Eye (tissue), 1 donor: ENCODE data around the gene GRM4.
A peak's percentile ranks its signal among the peaks of the same experiment; 100 is the strongest.
"Not testable (repeated sequence)": the region's sequence is repeated elsewhere in the genome, so short reads cannot be mapped to it uniquely, and the experiment has no call there.

ENCODE experiments used
- DNase-seq: peaks from one replicate; pipeline ENCODE4 v3.0.0-alpha.2; 2015

Gene GRM4

DNA sequence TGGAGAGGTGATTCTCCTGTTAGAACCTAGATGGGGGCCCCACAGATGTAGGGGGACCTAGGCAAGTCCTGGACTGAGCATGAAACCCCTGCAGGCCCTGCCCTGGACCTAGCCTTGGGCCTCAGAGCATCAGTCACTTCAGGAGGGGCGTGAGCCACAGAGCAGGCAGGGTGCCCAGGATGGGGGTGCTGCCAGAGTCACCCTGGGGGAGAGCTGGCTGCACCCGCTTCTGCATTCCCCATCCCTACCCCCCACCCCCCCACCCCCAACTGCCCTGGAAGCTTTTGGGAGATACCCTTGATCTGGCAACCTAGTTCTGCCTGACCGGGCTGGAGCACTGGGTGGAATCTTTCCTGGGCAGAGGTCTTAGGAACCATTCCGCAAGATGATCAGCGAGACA is 125.6 kb downstream of the GRM4 start:
- DNase-seq: no peak

DNA sequence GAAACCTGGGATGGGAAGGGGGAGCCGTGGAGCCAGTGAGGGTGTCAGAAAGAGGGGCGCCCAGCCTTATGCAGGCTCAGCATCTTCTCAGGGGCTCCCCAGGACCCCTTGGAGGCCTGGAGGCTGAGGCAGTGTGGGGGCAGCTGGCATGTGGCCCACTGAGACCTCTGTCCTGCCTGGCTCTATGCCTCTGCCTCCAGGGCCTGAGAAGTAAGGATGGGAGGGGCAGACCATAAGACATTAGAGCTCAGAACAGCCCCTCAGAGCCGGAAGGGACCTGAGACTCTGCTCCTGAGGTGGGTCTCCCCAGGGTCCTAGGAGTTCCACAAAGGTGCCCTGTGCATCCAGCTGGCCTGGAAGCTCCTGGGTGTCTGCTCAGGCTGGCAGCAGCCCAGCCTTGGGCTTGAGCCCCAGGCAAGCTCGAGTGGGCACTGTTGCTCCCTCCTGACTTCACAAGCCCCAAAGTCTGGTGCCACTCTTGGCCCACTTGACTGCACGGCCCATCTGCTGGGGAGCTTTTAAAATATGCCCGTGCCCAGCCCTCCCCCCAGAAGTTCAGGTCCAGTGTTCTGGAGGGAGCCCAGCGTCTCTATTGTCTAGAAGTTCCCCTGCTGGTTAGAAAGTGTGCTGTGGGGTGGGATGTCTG is 126.8 kb downstream of the GRM4 start:
- DNase-seq: no peak

DNA sequence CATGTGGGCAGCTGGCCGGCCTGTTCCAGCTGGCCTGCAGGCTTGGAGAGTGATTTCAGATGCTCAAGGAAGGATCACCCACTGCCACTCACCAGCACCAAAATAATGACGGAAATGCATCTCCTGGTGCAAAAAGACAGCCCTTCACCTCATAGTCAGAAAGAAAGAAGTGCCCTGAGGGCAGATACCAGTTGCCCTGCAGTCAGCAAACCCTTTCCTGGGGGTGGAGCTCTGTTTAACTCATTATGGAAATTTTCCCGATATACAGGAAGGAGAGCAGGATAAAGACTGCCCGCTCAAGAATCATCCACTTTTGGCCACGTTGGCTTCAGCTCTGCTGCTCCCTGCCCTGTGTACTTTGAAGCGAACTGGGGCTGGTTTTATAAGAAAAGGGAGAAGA is 127.9 kb downstream of the GRM4 start:
- no peak for DNase-seq

- no peak for DNase-seq
Observed at GRCh38 chr6:34017106-34017805, 128.6 kb downstream of the GRM4 start.

DNA sequence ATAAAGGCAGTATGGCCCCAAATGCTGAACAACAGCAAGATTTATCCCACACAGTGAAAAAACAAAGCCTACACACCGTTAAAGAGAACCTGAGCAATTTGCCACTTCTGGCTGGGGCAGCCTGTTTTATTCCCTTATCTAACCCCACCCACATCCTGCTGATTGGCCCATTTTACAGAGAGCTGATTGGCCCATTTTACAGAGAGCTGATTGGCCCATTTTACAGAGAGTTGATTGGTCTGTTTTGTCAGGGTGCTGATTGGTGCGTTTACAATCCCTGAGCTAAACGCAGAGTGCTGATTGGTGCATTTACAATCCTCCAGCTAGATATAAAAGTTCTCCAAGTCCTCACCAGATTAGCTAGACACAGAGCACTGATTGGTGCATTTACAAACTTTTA is 129.3 kb downstream of the GRM4 start:
- DNase-seq: not testable (repeated sequence)

DNA sequence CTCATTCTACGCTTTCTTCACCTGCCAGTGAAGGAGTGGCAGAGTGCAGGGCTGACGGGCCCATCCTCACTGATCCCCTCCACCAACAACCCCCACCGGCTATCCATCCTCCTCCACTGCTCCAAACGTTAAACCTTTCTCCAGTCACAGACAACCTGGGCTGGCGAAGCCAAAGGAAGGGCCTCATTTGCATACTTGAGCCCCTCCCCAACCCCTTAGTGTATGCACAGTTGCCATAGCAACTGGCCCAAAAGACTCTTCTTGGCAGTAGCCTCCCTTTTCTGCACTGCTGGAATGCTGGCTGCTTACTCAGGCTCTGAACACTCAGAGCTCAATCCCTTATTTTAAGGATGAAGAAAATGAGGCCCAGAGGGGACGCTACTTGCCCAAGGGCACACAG is 130.3 kb downstream of the GRM4 start:
- DNase-seq: peak; percentile 56

DNA sequence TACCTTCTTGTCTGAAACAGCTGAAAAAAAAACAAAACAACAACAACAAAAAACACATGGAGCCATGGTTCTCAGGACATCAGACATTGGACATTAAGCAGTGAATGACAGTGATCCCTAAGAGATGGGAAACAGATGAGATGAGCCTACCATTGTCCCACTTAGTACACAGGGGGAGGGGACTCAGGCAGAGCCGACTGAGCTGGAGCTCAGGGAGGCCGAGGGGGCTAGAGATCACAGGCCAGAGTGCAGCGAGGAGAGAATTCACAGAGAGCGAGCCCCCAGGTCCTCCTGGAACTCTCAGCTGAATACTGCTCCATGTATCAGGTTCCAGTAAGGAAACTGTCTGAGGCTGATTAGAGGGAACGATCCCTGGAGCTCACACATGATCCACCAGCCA is 134.6 kb downstream of the GRM4 start:
- DNase-seq: no peak

DNA sequence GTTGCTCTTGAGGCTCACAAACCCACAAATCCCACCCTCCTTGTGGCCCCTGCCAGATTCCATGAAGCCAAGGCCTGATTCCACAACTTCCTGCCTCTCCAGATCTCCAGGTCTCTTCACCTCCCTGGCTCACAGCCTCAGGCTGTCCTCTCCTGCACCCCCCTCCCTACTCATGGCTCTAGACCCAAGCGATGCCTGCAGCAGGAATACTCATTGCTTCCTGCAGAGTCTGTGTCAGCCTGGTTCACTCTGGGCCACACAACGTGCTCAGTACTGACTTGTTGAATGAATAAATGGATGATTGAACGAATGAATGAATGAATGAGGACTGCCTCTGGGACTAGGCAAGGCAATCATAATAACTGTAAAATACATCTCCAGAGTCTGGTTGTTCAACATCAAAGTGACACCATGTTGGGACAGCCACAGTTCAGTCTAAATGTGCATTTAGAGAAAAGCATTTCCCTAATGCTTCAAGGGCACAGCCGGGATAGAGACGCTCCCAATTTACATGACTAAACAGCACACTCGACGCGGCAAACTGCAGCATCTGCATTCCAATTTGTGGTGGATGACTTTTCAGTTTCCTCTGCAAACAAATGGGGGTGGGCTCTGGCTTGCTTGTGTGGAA is 139.9 kb downstream of the GRM4 start:
- no peak for DNase-seq

DNA sequence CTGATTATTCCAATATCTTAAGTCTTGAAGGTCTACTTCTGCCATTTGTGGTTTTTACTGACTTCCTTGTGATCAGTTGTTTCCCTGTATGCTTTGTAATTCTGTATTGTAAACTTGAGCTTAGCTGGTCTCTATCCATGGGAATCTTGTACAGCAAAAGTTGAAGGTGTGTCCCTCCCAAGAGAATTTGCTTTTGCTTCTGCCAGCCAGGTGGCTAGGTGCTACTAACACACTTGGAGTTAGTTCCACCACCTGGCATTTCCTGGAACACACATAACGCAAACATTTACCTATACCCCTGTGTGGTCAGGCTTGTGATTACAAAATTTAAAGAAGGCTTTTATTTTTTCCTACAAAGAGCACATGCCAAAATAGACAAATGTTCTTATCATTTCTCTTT is 141.2 kb downstream of the GRM4 start:
- no peak for DNase-seq

GRCh38 chr6:34003962-34004361 is 141.9 kb downstream of the GRM4 start:
- no peak for DNase-seq

GRCh38 chr6:34001706-34002621 is 143.9 kb downstream of the GRM4 start:
- DNase-seq: peak; percentile 44

- no peak for DNase-seq
Observed at GRCh38 chr6:34000281-34000680, 145.6 kb downstream of the GRM4 start.

- DNase-seq: no peak
Observed at GRCh38 chr6:33999567-33999966, 146.3 kb downstream of the GRM4 start.

DNA sequence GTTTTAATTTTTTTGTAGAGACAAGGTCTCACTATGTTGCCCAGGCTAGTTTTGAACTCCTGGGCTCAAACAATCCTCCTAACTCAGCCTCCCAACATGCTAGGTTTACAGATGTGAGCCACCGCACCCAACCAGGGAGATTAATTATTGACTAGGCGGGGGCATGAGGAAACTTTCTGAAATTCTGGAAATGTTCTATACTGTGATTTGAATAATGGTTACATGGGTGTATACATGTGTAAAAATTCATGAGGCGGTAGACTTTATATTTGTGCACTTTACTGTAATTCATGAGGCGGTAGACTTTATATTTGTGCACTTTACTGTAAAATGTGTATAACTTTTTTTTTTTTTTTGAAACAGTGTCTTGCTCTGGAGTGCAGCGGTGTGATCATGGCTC is 147.2 kb downstream of the GRM4 start:
- no peak for DNase-seq

- DNase-seq: no peak
Observed at GRCh38 chr6:33997265-33997664, 148.6 kb downstream of the GRM4 start.

DNA sequence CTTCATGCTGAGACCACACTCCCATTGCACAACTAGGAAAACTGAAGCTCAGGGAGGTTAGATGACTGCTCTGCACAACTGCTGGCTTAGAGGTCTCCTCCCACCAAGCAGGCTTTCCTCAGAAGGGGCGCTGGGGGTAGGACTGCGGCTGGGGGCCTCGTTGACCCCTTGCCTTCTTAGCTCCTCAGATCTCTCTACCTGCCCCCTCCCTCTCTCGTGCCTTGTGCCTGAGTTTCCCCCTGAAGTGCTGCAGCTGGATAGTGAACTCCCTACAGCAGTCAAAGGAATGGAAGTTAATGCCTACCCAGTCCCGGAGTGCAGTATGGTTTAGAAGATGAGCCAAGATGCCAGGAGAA is 149.8 kb downstream of the GRM4 start:
- no peak for DNase-seq

GRCh38 chr6:33995309-33996119 is 150.4 kb downstream of the GRM4 start:
- no peak for DNase-seq

DNA sequence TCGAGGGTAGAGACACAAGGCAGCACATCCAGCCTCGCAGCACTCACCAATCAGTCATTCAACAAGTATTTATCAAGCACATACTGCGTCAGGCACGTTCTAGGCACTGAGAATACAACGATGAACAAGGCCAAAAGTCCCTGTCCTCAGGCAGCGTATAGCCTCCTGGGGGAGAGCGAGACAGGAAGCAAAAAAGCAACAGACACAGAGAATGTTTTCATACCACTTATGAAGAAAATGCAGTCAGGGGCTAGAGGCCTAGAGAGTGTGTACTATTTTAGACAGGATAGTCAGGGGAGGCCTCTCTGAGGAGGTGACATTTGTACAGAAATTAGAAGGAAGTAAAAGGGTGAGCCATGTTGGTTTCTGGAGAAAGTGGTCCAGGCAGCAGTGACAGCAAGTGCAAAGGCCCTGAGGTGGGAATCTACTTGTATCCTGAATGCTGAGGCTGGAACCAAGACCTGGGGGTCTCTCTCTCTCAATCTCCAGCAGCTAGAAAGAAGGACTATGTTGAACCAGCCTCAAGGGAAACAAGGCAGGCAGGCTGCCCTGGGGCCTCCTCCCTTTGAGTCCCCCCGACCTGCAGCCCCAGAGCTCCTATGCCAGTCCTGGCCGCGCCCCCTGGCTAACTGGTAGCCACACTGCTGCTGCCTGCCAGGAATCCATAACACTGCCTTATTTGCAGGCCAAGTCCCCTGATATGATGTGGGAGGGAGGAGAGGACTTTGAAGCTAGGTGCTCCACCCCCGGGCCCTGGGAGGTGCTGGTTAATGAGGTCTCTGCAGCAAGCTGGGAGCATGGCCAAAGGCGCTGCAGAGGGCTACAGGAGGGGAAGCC is 151.2 kb downstream of the GRM4 start:
- peak; percentile 44 for DNase-seq

DNA sequence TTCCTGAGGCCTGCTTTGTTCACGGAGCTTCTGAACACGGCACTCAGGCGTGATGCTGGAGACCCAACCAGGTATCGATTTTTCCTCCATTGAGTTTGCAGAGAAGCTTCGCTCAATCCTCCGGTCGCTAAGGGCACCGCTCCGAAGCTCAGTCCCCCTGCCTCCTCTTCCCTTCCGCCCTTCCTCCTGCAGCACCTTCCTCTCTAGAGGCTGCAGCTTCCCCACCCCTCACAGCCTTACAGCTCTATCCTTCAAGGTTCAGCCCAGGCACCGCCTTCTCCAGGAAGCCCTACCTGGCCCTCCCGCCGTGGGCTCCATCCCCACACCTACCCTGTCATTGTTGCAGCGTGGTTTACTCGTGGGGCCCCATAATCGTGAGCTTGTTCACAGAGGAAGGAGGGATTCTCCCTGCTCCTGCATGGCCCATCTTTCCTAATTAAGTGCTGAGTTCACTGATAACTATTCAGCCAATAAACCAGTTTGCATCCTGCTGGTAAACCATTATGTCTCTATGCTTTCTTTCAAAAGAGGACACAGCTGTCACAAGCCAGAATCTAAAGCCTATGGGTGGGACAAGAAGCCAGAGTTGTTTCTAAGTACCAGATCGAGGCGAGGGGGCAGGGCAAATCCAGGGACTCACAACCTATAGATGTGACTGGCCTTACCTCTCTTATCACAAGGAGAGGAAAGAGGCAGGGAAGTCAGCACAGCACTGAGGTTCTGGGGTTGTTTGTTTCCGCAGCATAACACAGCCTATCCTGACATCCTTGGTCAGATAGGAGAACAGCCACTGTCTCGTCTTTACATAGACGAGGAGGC is 152.0 kb downstream of the GRM4 start:
- peak; percentile 51 for DNase-seq

GRCh38 chr6:33993091-33993490 is 152.8 kb downstream of the GRM4 start:
- no peak for DNase-seq

GRCh38 chr6:33992191-33992590 is 153.7 kb downstream of the GRM4 start:
- no peak for DNase-seq
